Cerebellar cortex (tissue), 1 donor: ENCODE measurements around the gene MYO1H.
"Not testable (repeated sequence)": the region's sequence is repeated elsewhere in the genome, so short reads cannot be mapped to it uniquely, and the experiment has no call there.

Experiments used
- DNase-seq: peaks from one replicate; pipeline ENCODE4 v3.0.0-alpha.2; 2015; ENCODE audit warnings: low spot score

Gene MYO1H

DNA sequence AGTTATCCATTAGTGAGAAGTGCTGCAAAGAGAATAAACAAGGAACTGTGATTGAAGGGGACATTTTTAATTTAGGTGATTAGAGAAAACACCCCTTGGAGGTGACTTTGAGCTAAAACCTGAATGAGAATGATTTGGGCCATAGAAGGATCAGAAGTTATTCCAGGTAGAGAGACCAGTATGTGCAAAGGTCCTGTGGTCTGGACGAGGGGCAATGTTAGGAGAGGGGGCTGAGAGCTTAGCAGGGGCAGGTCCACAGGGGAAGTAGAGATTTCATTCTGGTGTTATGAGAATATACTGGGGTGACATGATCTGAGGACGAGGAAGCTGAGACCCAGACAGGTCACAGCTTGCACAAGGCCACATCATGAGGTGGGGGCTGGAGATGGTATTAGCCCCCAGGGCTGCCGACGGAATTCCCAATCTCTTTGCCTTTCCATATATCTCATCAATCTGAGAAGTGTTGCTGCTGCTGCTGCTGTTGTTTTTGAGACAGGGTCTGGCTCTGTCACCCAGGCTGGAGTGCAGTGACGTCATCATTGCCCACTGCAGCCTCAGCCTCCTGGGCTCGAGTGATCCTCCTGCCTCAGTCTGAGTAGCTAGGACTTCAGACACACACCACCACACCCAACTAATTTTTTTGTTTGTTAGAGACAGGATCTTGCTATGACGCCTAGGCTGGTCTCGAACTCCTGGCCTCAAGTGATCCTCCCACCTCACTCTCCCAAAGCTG, 73.8 kb downstream of the MYO1H start:
- DNase-seq = no peak

DNA sequence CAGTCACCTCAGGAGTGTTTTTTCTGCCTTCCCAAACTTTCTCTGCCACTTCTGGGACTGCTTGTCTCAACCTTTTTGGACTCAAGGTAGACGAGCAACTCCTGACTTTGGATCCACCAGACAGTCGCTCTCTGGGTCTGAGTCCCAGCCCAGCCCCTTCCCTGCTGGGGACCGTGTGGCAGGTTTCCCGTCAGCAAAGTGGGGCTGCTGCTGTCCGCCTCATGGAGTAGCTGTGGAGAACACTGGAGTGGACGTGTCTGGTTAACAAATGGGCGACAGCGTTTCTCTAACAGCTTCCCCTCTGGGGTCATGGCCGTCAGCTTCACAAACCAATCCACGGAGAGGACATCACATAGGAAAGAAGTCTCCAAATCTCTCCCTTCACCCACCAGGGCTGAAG, 74.6 kb downstream of the MYO1H start:
- DNase-seq = no peak

DNA sequence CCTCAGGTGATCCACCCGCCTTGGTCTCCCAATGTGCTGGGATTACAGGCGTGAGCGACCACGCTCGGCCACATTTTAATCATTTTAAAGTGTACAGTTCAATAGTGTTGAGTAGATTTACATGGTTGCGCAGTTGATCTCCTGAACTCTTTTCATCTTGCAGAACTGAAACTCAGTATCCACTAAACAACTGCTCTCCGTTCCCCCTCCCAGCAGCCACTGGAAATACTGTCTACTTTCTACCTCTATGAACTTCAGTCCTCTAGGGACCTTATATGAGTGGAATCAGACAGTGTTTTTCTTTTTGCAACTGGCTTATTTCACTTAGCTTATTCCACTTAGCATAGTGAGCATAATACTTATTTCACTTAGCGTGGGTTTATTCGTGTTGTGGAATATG, 75.7 kb downstream of the MYO1H start:
- no peak for DNase-seq

GRCh38 chr12:109428037-109428629, 80.4 kb downstream of the MYO1H start:
- DNase-seq = peak; percentile 74

- not testable (repeated sequence) for DNase-seq
Observed at GRCh38 chr12:109428804-109429203, 81.1 kb downstream of the MYO1H start.

DNA sequence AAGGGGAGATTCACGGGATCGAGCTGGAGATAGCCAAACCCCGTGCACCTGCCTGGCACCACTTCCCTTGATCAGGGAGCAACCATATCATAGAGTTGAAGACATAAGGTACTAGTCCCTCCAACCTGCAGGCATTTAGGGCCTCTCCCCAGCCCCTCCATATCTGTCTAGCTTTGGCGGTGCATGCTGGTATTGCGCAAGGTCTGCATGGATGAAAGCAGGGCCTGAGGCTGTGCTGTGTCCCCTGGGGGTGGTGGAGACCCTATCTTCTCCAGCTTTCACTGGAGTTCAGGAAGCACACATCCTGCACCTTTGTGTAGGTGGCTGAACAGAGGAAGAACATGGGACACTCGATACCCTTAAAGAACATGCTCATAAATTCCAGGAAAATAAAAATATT, 82.5 kb downstream of the MYO1H start:
- DNase-seq = no peak

DNA sequence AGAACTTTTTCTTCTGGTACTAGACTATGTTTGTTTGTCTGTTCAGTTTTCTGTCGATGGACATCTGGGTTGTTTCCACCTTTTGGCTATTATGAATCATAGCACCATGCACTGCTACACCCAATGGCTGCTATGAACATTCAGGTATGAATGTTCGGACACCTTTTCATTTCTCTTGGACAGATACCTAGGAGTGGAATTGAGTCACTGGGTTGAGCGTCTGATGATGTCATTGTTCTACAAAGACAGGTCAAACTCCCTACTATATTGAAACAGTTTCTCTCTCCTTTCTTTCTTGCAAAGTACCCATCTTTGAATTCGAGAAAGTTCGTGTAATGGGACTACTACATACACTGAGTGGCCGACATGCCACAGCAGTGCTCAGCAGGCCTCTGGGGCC, 84.7 kb downstream of the MYO1H start:
- DNase-seq = no peak

- DNase-seq = peak; percentile 76
Observed at GRCh38 chr12:109432842-109433304, 85.2 kb downstream of the MYO1H start.

GRCh38 chr12:109433618-109434017, 85.9 kb downstream of the MYO1H start:
- DNase-seq = no peak

GRCh38 chr12:109434582-109434981, 86.9 kb downstream of the MYO1H start:
- DNase-seq = no peak

DNA sequence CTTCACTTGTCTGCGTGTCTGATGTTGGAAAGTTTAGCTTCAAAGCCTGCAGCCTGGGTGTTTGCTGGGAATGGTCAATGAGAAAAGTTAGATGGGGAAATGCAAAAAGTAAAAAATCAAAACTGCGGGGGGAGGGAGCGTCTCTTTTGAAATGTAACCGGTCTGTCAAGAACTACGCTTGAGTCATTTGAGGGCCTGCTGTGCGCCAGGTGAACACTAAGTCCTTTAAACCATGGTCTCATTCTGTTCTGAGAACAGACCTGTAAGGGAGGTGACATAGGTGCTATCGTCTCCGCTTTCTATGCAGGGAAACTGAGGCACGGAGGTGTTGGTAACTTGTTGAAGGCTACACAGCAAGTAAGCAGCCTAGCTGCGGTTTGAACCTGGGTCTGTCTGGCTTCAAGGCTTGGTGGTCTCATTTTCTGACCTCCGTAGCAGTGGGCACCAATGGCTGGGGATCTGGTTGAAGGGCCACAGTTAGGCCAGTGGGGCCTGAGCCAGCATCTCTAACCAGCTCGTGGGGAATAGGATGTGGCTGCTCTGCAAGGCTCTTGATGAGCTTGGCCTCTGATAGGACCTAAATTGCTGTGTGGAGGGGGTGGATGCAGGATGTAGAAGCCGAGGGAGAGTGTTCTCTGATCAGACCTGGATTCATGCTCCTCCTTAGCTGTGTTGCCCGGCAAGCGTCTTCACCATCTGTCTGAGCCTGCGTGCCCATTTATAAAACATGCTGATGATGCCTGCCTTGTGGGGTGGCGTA, 87.9 kb downstream of the MYO1H start:
- no peak for DNase-seq

DNA sequence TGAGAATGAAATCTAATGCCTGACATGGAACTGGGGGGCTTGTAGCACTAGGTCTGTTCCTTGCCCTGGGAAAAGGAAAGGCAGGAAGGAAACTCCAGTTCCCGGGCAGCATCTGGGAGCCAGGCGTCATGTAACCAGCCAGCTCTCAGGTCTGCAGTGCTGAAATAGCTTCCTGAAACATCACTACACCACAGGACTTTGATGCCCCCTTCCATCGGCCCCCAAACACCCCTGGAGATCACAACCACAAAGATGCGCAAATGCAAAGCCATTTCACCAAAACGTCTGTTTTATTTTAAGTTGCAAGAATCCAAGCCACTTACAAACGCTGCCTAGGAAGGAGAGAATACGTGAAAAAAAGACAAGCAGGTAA, 88.5 kb downstream of the MYO1H start:
- DNase-seq = no peak

- DNase-seq = no peak
Observed at GRCh38 chr12:109439181-109439580, 91.5 kb downstream of the MYO1H start.

GRCh38 chr12:109439951-109440350, 92.3 kb downstream of the MYO1H start:
- not testable (repeated sequence) for DNase-seq

DNA sequence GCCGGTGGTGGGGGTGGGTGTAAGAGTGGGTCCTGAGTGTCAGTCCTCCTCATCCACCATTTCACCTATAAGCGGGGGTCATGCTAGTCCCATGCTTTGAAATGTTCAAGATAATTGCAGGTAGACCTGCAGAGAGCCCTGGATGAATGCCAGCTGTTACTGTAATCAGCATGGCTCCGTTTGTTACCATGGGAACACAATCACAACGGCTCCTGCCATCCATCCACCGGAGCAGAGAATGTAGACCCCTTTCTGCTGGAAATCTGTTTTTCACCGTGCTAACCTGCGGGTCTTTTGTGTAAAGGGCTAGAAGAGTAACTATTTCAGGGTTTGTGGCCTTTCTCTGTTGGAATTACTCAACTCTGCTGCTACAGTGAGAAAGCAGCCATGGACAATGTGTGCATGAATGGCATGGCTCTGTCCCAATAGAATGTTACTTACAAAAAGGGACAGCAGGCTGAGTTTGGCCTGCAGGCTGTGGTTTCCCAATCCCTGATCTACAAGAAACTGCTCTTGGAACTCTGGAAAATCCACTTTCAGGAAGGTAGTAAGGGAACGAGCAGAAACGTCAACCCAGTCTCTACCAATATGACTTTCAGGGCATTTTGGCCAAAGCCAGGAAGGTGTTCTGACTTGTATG, 93.3 kb downstream of the MYO1H start:
- no peak for DNase-seq

GRCh38 chr12:109443794-109444193, 96.1 kb downstream of the MYO1H start:
- no peak for DNase-seq

- no peak for DNase-seq
Observed at GRCh38 chr12:109444259-109444658, 96.6 kb downstream of the MYO1H start.

GRCh38 chr12:109445191-109445609, 97.5 kb downstream of the MYO1H start:
- DNase-seq = no peak

- DNase-seq = no peak
Observed at GRCh38 chr12:109446869-109447268, 99.2 kb downstream of the MYO1H start.

- DNase-seq = no peak
Observed at GRCh38 chr12:109447482-109447881, 99.8 kb downstream of the MYO1H start.

DNA sequence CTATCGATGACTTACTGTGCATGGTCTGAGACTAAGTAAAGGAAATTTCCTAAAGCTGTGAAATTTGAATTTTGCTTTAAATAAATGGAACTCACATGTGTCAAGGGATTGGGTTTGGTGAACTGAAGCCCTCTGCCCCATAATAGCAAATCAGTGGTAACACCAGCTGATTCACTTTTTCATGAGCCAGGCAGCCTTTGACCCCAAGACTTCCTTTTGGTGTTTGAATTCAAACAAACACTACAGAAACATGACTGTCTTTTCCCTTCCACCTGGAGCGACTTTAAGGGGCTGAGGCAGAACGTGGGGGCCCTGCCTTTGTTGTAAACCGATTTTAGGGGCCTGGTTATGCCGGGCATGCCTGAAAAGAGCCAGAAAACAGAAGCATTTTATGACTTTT, 100.6 kb downstream of the MYO1H start:
- DNase-seq = no peak

DNA sequence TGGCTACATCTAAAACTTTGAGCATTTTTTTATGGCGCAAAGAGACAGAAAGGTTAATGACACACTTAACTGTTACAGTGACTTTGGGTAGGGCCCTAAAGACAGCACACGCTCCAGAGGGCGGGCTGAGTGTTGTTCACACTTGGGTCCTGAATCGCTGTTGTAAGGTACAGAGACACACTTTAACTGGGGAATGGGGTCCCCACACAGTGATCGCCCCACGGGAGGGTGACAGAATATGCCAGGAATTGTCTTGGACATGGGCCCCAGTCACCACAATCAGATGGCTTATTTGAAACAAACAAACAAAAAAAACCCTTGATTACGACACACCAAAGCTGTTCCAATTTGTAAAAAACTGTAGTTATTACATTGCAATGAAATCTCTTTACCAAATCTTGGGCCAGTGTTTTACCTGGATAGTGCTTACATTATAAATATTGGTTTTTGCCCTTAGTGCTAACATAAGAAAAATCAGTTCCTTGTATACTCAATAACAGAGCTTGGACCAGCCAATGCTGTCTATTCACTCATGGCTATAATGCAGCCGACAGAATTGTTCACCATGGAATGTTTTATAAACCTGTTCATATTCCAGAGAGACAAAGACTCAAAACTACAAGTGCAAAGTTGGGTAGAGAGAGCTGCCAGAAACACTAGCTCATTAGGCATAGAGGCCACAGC, 101.1 kb downstream of the MYO1H start:
- no peak for DNase-seq
